Erythroblast (primary cell): ENCODE measurements around the gene RPP25.

Source experiments
- GATA1 ChIP-seq: IDR thresholded peaks from 2 replicates; pipeline ENCODE4 v1.6.1; 2011; ENCODE audit warnings: low read depth, mild to moderate bottlenecking, control low read depth, low read length, moderate library complexity
- POLR2A ChIP-seq: IDR thresholded peaks from 2 replicates; pipeline ENCODE4 v1.6.1; 2011; ENCODE audit warnings: mild to moderate bottlenecking, low read length

DNA sequence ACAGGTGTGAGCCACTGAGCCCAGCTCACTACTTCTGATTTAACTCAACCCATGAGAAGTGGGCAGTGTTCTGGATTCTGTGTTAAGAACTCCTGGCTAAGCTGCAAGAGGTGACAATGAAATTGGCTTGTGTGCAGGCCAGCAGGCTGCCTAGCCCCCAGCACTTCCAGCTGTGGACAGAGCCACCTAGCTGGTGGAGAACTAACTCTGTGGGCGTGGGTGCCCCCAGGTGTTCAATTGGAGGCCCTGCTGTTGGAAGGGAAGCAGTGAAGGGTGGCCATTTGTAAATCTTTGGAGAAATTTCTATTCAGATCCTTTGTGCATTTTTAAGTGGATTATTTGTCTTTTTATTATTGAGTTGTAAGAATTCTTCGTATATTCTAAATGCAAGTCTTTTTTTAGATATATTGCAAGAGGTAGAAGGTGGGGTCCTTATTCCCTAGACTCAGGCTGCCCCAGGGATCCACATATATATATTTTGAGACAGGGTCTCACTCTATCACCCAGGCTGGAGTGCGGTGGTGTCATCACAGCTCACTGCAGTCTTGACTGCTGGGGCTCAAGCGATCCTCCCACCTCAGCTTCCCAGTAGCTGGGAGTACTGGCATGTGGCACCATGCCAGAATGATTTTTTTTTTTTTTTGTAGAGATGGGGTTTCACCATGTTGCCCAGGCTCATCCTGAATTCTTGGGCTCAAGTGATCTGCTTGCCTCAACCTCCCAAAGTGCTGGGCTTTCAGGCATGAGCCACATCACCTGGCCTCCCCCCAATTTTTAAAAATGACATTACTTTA lies 31.6 kb upstream of the RPP25 start:
- TF ChIP-seq POLR2A (no peak), GATA1 (no peak)
